ENCODE data around the gene CACNA1C. TPM values are rescaled to one million over a fixed set of nuclear protein-coding genes. Genes with fewer than 3 reads are reported as not detected.

CACNA1C gene
- total RNA-seq, 1 donor from 2014 or later, result 201 TPM

GRCh38 chr12:2375871-2376270 lies 323.1 kb downstream of the CACNA1C start:
- DNase-seq (peak; percentile 55), ATAC-seq (no peak)
- intact Hi-C loops (cut with micrococcal nuclease), result no loop called here

GRCh38 chr12:2376908-2377657 lies 324.3 kb downstream of the CACNA1C start:
- ATAC-seq (no peak), DNase-seq (no peak)
- intact Hi-C loops (cut with micrococcal nuclease), result no loop called here

DNA sequence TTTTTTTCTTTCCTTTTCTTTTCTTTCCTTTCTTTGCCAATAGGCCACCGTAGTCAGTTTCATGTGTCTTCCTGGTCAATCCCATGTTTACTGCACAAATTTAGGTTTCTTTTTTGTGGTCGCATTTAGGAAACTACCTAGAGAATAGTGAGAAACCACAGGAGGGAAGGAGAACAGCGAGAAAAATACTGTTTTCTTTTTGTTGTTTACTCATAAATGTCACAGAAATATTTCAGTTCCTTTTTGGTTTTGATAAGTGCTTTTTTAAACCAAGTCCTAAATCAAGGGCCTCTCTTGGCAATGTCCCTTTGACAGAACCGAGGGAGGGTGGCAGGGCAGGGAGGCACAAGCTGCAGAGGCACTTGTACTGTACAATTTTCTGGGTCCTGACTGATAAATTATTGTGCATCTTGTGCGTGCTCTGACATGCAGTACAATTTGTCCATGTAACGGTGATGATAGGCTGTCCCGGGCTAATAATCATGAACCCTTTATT lies 326.1 kb downstream of the CACNA1C start:
- ATAC-seq (peak; percentile 53), DNase-seq (no peak)
- intact Hi-C loops (cut with micrococcal nuclease), result no loop called here

- ATAC-seq (no peak), DNase-seq (no peak)
- intact Hi-C loops (cut with micrococcal nuclease), result no loop called here
Observed at GRCh38 chr12:2380946-2381345, 328.2 kb downstream of the CACNA1C start.

DNA sequence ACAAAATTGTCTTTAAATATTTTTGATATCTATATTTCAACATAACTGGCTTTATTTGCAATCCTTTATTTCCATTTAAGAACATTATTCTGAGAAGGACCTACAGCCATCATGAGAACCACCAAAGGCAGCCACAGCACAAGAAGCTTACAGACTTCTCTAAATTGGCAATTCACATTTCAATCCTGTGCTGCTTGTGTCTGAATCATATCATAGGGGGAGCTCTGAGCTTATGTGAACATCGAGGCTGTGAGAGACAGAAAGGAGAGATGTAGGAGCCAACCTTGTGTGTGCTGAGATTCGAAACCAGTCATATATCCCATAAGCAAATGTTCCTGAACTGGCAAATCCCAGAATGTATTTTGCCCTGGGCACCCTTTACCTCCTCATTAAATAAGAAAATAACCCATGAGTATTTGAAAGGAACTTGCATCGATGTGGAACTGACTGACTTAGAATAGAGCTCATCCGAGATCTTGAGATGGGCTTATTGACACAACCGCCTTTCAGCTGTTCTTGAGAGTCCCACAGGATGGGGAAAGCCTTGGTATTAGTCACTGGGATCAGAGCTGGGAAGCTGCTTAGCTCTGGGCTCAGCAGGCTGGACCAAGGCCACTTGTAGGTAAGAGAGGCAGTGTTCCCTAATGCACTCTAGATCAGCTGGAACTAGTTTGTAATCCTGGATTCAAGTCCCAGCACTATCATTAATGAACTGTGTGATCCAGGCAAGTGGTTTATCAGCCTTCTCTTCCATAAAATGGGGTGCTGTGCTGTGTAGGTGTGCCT lies 329.8 kb downstream of the CACNA1C start:
- intact Hi-C loops (cut with micrococcal nuclease), result no loop called here
- ATAC-seq, result peak; percentile 11
- no peak for DNase-seq

- intact Hi-C loops (cut with micrococcal nuclease), result no loop called here
- no peak for DNase-seq
- ATAC-seq, result peak; percentile 38
Observed at GRCh38 chr12:2383325-2384028, 330.7 kb downstream of the CACNA1C start.

DNA sequence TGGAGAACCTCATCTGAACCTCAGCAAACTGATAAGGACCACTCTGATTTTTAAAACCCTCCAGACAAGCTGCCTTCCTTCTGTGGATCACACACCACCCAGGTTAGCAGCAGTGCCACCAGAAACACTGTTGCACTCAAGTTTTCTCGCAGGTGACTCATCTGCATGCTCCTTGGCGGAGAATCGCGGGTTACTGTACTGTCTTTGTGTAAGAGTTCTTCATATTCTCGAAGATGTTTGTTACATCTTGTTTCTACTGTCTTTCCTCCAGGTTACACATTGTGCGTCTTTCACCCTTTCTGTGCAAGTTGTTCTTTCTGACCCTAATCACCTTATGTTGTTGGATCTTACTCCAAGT lies 331.2 kb downstream of the CACNA1C start:
- intact Hi-C loops (cut with micrococcal nuclease), result no loop called here
- DNase-seq, result no peak
- ATAC-seq, result no peak

DNA sequence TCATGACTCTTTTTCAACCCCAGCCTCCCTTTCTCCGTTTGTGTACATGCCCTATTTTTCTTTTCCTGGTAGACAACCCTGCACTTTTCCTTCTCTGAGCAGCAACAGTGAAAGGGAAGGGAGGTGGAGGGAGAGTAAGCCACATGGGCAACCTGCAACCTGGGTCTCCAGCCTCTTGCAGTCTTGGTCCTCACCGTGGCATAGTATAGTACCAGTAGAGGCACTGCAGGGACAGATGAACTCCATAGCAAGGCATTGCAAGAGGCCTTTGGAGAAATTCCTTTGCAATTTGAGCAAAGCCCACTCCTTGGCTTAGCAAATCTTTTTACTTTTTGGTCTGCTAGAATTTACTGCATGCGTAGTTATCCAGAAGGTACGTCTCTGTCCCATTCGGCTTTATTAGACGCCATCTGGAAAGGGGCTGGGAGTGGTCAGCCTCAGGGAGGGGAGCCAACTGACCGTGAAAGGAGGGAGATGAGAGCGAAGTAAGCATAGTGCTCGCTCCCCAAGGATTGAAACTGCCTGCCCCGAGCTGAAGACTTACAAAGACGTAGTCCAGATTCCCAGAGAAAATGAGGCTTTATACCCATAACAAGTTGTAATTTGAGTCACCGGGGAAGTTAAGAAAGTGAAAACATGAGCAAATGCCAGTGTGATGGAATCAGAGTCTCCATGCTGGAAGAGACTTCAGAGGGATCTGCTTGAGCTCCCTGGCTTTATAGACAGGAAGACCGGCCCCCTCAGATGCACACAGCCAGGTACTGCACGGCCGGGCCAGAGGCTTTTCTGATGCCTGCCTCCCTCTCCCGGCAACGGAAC lies 332.0 kb downstream of the CACNA1C start:
- peak; percentile 17 for ATAC-seq
- intact Hi-C loops (cut with micrococcal nuclease), result no loop called here

DNA sequence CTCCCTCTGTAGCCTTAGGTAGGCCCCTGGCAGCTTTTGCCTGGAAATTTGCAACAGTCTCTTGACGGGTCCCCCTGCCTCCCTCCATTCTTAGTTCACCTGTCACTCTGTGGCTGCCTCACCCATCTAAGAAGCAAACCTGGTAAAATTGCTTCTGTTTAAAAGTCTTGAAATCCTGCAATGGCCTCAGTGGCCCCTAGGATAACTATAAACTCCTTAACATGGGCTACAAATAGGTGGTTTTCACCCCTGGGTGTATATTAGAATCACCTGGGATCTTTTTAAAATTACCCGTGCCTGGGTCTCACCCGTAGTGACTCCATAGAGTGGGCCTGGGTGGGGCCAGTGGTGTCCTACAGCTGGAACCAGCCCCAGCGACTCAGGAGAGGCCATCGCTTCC lies 332.7 kb downstream of the CACNA1C start:
- no peak for ATAC-seq
- no peak for DNase-seq
- intact Hi-C loops (cut with micrococcal nuclease), result no loop called here

More for the DNA sequence above, 332.0 kb downstream of the CACNA1C start:
- no peak for DNase-seq

DNA sequence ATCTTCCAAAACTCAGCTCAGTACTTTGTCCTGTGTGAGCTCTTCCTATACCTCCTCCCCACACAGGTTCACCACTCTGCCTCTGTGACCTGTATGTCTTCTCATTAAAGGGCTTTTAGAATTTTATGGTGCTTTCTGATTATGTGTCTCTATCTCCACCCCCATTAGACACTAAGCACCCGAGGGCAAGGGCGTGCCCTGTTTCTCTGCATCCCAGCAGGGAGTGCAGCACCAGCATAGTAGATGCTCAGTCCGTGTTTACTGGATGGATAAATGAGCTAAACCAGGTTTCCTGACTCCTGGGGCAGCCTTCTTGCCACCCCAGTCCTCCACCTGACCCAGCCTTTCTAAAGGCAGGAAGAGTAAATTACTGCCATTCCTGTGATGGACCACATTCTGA lies 333.8 kb downstream of the CACNA1C start:
- DNase-seq (no peak), ATAC-seq (no peak)
- intact Hi-C loops (cut with micrococcal nuclease), result no loop called here

DNA sequence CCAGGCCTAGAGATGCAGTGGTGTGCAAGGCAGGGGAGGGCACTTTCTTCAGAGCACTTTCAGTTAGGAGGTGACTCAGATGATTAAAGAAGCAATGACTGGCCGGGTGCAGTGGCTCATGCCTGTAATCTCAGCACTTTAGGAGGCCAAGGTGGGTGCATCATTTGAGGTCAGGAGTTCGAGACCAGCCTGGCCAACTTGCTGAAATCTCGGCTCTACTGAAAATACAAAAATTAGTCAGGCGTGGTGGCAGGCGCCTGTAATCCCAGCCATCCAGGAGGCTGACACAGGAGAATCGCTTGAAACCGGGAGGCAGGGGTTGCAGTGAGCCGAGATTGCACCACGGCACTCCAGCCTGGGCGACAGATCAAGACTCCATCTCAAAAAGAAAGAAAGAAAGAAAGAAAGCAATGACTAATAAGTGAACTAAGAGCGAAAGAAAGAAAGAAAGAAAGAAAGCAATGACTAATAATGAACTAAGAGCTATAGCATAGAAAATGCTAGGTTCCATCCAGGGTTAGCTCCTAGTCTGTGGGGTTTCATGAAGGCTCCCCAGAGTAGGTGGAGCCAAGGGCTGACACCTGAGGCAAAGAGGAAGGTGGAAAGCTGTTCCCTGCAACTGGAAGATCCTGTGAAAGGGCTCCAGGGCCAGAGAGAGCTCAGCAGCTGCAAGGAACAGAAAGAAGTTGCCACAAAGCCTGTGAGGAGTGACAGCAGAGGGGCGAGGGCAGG lies 334.5 kb downstream of the CACNA1C start:
- intact Hi-C loops (cut with micrococcal nuclease), result no loop called here
- ATAC-seq (no peak), DNase-seq (no peak)

DNA sequence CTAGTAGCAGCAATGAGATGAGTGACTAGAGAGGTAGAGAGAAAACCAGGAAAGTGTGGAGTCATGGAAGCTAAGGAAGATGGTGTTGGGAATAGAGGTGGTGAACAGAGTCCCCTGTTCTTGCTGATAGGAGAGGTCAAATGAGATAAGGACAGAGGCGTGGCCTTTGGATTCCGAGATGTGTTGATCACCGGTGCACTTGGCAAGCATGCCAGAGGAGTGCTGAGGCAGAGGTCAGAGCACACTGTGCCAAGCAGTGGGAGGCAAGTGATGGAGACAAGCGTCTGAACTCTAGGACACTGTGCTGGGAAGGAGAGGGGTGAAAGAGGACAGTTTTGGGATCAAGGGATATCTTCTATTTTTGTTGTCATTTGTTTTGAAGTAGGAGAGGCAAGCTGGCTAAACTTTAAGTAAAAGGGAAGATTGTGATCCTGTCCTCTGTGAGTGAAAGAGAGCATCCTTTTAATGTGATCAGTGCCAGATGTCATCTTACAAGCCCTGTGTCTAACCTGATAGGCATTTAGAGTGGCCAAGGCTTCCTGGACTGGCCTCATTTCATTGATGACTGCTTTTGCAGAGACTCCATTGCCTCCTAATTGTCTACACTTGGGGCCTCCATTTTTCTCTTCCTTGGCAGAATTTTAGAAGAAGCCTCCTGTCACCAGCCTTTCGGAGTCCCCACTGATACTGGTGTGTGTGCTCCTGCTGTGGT lies 336.4 kb downstream of the CACNA1C start:
- intact Hi-C loops (cut with micrococcal nuclease), result no loop called here
- DNase-seq (no peak), ATAC-seq (peak; percentile 41)

DNA sequence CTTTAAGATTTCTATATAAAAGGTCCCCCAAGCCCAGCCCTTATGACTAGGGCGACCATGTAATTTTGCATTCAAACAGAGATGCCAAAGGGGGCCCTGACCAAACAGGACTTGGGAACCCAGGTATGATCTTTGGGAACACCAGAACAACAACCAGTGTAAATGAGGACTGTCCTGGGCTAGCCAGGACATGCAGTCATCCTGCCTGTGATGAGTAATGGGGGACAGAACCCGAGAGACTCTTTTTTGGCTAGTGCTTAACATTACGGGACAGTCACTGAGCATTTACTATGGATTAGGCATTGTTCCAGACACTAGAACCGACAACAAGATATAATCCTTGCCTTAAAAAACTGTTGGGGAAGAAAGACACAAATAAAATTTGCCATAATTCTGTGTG lies 337.3 kb downstream of the CACNA1C start:
- intact Hi-C loops (cut with micrococcal nuclease), result no loop called here
- no peak for DNase-seq
- ATAC-seq, result no peak

DNA sequence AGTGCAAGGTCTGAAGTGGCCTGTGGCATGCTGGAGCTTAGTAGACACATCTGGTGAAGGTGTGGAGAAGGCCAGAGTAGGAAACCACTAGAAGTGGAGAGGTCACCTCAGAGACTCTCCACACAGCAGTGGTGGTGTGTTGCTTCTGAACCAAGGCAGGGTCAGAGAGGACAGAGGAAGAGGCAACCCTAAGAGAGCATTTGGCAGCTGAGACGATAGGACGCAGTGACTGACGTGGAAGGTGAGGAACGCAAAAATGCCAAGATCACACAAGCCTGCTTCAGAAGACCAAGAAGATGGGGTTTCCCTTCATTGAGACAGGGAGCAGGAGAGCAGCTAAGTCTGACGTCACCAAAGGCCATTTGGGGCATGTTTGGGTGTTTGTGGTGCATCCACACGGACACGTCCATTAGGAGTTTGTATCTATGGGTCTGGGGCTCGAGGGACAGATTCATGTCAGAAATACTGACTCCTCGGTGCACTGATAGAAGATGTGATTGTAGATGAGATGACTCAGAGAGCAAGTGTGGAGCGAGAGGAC lies 338.1 kb downstream of the CACNA1C start:
- ATAC-seq (no peak), DNase-seq (no peak)
- intact Hi-C loops (cut with micrococcal nuclease), result no loop called here

- ATAC-seq (no peak), DNase-seq (no peak)
- intact Hi-C loops (cut with micrococcal nuclease), result no loop called here
Observed at GRCh38 chr12:2391740-2392331, 339.0 kb downstream of the CACNA1C start.

DNA sequence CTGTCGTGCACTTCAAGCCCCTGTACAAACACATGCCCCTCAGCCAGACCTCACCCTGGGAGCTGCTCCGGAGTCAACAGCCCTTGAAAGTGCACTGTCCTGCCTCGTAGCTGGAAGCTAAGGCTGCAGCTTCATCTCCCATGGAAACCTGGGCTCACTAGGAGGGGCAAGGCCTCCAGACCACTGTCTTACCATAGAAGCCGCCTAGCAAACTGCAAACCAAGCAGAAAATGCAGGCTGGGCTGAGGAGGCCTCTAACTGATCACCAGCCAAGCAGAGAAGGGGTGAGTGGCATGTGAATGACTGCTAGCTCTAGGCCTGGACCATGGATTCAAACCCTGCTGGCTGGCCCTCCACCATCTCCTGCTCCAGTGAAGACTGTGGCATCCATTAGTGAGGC lies 340.2 kb downstream of the CACNA1C start:
- intact Hi-C loops (cut with micrococcal nuclease), result no loop called here
- no peak for DNase-seq
- no peak for ATAC-seq

DNA sequence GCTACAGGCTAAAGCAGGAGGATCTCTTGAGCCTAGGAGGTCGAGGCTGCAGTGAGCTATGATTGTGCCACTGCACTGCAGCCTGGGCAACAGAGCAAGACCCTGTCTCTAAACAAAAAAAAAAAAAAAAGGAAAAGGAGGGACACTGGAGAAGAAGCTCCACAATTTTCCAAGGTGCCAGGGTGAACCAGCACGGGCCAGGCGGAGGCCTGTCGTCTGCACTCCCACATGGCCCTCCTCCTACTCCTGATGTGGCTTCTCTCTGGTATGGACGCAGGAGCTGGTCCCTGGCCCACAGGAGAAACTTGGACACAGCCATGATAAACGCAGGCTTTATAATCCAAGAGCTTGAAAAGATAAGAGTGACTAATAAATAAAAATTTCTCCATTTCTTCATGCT lies 341.2 kb downstream of the CACNA1C start:
- DNase-seq (no peak), ATAC-seq (no peak)
- intact Hi-C loops (cut with micrococcal nuclease), result no loop called here

Data from left ventricle myocardium superior (tissue), 1 donor.